ENCODE measurements around the gene NRN1L.
"Not testable (repeated sequence)": the region's sequence is repeated elsewhere in the genome, so short reads cannot be mapped to it uniquely, and the experiment has no call there.

Gene NRN1L

GRCh38 chr16:67884684-67885083 is at the start of gene NRN1L:
TSS of gene NRN1L (plus strand) at chr16:67884885. CDS start at chr16:67884904, 19 bp downstream.
- H3K4me3 Mint-ChIP-seq = no peak within 1 kb of the TSS
- no peaks in the 10 kb centered on the region for H3K4me1 Mint-ChIP-seq (ENCODE audit: low read depth)
- H3K9me3 Mint-ChIP-seq (ENCODE audit: low read depth) = no peaks in the 10 kb centered on the region
- H3K27me3 Mint-ChIP-seq = no peaks in the 10 kb centered on the region
- no peaks in the 10 kb centered on the region for H3K36me3 Mint-ChIP-seq
- no peak within 1 kb of the TSS for H3K27ac Mint-ChIP-seq

- H3K9me3 Mint-ChIP-seq (ENCODE audit: low read depth); H3K36me3 Mint-ChIP-seq; H3K27me3 Mint-ChIP-seq; H3K27ac Mint-ChIP-seq; H3K4me3 Mint-ChIP-seq: not testable (repeated sequence)
- peaks cover 21% of the 10 kb centered on the region for H3K4me1 Mint-ChIP-seq (ENCODE audit: low read depth)
Observed at GRCh38 chr16:67837190-67837589, 47.5 kb upstream of the NRN1L start.

- Mint-ChIP-seq H3K4me1 (ENCODE audit: low read depth) (peaks cover 16% of the 10 kb centered on the region), H3K9me3 (ENCODE audit: low read depth) (no peaks in the 10 kb centered on the region), H3K36me3 (no peaks in the 10 kb centered on the region), H3K27me3 (no peaks in the 10 kb centered on the region), H3K4me3 (no peak overlapping the region), H3K27ac (no peak overlapping the region)
Observed at GRCh38 chr16:67837811-67838210, 46.9 kb upstream of the NRN1L start.

GRCh38 chr16:67841198-67841815 is 43.4 kb upstream of the NRN1L start:
- H3K36me3 Mint-ChIP-seq = no peaks in the 10 kb centered on the region
- H3K9me3 Mint-ChIP-seq (ENCODE audit: low read depth) = no peaks in the 10 kb centered on the region

GRCh38 chr16:67841816-67842508 is 42.7 kb upstream of the NRN1L start, which contains the start of gene THAP11:
TSS of gene THAP11 (plus strand) at chr16:67842320. CDS start at chr16:67842555, 235 bp downstream.
- Mint-ChIP-seq H3K9me3 (ENCODE audit: low read depth) (no peaks in the 10 kb centered on the region), H3K27me3 (no peaks in the 10 kb centered on the region), H3K4me1 (ENCODE audit: low read depth) (peaks cover 39% of the 10 kb centered on the region), H3K4me3 (peak within 1 kb of the TSS; percentile 93), H3K27ac (peak within 1 kb of the TSS; percentile 95), H3K36me3 (no peaks in the 10 kb centered on the region)

More at GRCh38 chr16:67841198-67841815, 43.4 kb upstream of the NRN1L start:
- H3K4me1 Mint-ChIP-seq (ENCODE audit: low read depth) = peaks cover 39% of the 10 kb centered on the region
- no peaks in the 10 kb centered on the region for H3K27me3 Mint-ChIP-seq
- peak overlapping the region; percentile 95 for H3K27ac Mint-ChIP-seq
- peak overlapping the region; percentile 93 for H3K4me3 Mint-ChIP-seq

- H3K27me3 Mint-ChIP-seq = no peaks in the 10 kb centered on the region
- no peaks in the 10 kb centered on the region for H3K36me3 Mint-ChIP-seq
- H3K27ac Mint-ChIP-seq = peak overlapping the region; percentile 92
- peak overlapping the region; percentile 91 for H3K4me3 Mint-ChIP-seq
- H3K9me3 Mint-ChIP-seq (ENCODE audit: low read depth) = no peaks in the 10 kb centered on the region
- H3K4me1 Mint-ChIP-seq (ENCODE audit: low read depth) = peaks cover 41% of the 10 kb centered on the region
Observed at GRCh38 chr16:67842509-67843342, 42.0 kb upstream of the NRN1L start.

- peak overlapping the region; percentile 91 for H3K4me3 Mint-ChIP-seq
- peaks cover 46% of the 10 kb centered on the region for H3K4me1 Mint-ChIP-seq (ENCODE audit: low read depth)
- no peaks in the 10 kb centered on the region for H3K36me3 Mint-ChIP-seq
- no peaks in the 10 kb centered on the region for H3K9me3 Mint-ChIP-seq (ENCODE audit: low read depth)
- H3K27me3 Mint-ChIP-seq = no peaks in the 10 kb centered on the region
- H3K27ac Mint-ChIP-seq = peak overlapping the region; percentile 92
Observed at GRCh38 chr16:67843343-67843765, 41.3 kb upstream of the NRN1L start.

- H3K27ac Mint-ChIP-seq = peak overlapping the region; percentile 92
- H3K36me3 Mint-ChIP-seq = no peaks in the 10 kb centered on the region
- H3K4me1 Mint-ChIP-seq (ENCODE audit: low read depth) = peaks cover 50% of the 10 kb centered on the region
- H3K9me3 Mint-ChIP-seq (ENCODE audit: low read depth) = no peaks in the 10 kb centered on the region
- no peaks in the 10 kb centered on the region for H3K27me3 Mint-ChIP-seq
- H3K4me3 Mint-ChIP-seq = peak overlapping the region; percentile 93
Observed at GRCh38 chr16:67844497-67844896, 40.2 kb upstream of the NRN1L start.

GRCh38 chr16:67845291-67846062 is 39.2 kb upstream of the NRN1L start:
- Mint-ChIP-seq H3K27me3 (no peaks in the 10 kb centered on the region), H3K4me3 (peak overlapping the region; percentile 93), H3K9me3 (ENCODE audit: low read depth) (no peaks in the 10 kb centered on the region), H3K27ac (peak overlapping the region; percentile 89), H3K4me1 (ENCODE audit: low read depth) (peaks cover 51% of the 10 kb centered on the region), H3K36me3 (no peaks in the 10 kb centered on the region)

GRCh38 chr16:67846063-67846319 is 38.7 kb upstream of the NRN1L start:
- no peaks in the 10 kb centered on the region for H3K36me3 Mint-ChIP-seq
- peak overlapping the region; percentile 93 for H3K4me3 Mint-ChIP-seq
- peak overlapping the region; percentile 89 for H3K27ac Mint-ChIP-seq
- peaks cover 54% of the 10 kb centered on the region for H3K4me1 Mint-ChIP-seq (ENCODE audit: low read depth)
- no peaks in the 10 kb centered on the region for H3K27me3 Mint-ChIP-seq
- no peaks in the 10 kb centered on the region for H3K9me3 Mint-ChIP-seq (ENCODE audit: low read depth)

- Mint-ChIP-seq H3K27ac (peak within 1 kb of the TSS; percentile 89), H3K4me1 (ENCODE audit: low read depth) (peaks cover 52% of the 10 kb centered on the region), H3K9me3 (ENCODE audit: low read depth) (no peaks in the 10 kb centered on the region), H3K27me3 (no peaks in the 10 kb centered on the region), H3K36me3 (no peaks in the 10 kb centered on the region), H3K4me3 (peak within 1 kb of the TSS; percentile 95)
Observed at GRCh38 chr16:67846320-67847063, 38.2 kb upstream of the NRN1L start, which contains the start of gene NUTF2. TSS of gene NUTF2 (plus strand) at chr16:67846933. CDS start at chr16:67865131, 18,198 bp downstream.

- H3K4me1 Mint-ChIP-seq (ENCODE audit: low read depth) = peaks cover 49% of the 10 kb centered on the region
- H3K27me3 Mint-ChIP-seq = no peaks in the 10 kb centered on the region
- H3K4me3 Mint-ChIP-seq = peak within 1 kb of the TSS; percentile 95
- peak within 1 kb of the TSS; percentile 85 for H3K27ac Mint-ChIP-seq
- H3K36me3 Mint-ChIP-seq = no peaks in the 10 kb centered on the region
- no peaks in the 10 kb centered on the region for H3K9me3 Mint-ChIP-seq (ENCODE audit: low read depth)
Observed at GRCh38 chr16:67847064-67847861, 37.4 kb upstream of the NRN1L start, which contains the start of gene CENPT. TSS of gene CENPT (minus strand) at chr16:67847693. CDS start at chr16:67833859, 13,834 bp downstream.

GRCh38 chr16:67848118-67848517 is 36.6 kb upstream of the NRN1L start:
- peaks cover 47% of the 10 kb centered on the region for H3K4me1 Mint-ChIP-seq (ENCODE audit: low read depth)
- H3K27me3 Mint-ChIP-seq = no peaks in the 10 kb centered on the region
- H3K27ac Mint-ChIP-seq = peak overlapping the region; percentile 85
- H3K36me3 Mint-ChIP-seq = no peaks in the 10 kb centered on the region
- H3K4me3 Mint-ChIP-seq = peak overlapping the region; percentile 95
- H3K9me3 Mint-ChIP-seq (ENCODE audit: low read depth) = no peaks in the 10 kb centered on the region

Data from activated naive CD8-positive, alpha-beta T cell (primary cell).